Iris pigment epithelial cell (primary cell): Measurements from ENCODE around the gene FBXO31.
A peak's percentile ranks its signal among the peaks of the same experiment; 100 is the strongest.
"Not testable (repeated sequence)": the region's sequence is repeated elsewhere in the genome, so short reads cannot be mapped to it uniquely, and the experiment has no call there.

Source experiments
- DNase-seq: peaks from one replicate; pipeline ENCODE4 v3.0.0-alpha.2; 2011; ENCODE audit warnings: low read depth

FBXO31 gene

GRCh38 chr16:87342978-87343752 is 40.4 kb downstream of the FBXO31 start:
- DNase-seq, result no peak

DNA sequence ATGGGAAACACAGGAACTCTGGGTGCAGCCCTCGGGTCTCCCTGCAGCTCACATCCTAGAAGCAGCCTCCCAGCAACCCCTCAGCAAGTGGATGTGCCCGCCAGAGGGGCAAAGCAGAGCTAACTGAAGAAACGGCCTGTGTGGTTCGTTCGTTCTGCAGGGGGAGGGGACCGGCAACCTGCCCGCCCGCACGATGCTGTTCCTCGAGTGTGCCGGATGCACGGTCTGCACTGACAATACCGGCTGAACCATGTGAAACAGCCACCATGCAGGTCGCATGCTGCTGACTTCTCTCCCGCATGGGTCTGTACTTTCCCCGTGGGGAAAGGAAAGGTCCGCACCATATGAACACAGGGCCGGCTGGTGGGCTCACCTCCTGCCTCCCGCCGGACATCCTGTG is 41.1 kb downstream of the FBXO31 start:
- DNase-seq, result no peak

GRCh38 chr16:87340198-87340597 is 43.4 kb downstream of the FBXO31 start:
- DNase-seq, result no peak

DNA sequence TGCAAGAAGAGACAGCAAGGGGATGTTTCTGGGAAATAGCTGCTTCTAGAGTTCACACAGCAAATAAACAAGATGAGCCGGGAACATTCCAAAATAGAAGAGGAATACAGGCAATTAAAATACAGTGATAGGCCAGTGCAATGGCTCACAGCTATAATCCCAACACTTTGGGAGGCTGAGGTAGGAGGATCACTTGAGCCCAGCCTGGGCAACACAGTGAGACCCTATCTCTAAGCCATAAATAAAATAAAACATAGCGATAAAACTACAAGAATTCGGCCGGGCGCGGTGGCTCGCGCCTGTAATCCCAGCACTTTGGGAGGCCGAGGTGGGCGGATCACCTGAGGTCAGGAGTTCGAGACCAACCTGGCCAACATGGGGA is 43.9 kb downstream of the FBXO31 start:
- not testable (repeated sequence) for DNase-seq

GRCh38 chr16:87339086-87339723 is 44.4 kb downstream of the FBXO31 start:
- no peak for DNase-seq

DNA sequence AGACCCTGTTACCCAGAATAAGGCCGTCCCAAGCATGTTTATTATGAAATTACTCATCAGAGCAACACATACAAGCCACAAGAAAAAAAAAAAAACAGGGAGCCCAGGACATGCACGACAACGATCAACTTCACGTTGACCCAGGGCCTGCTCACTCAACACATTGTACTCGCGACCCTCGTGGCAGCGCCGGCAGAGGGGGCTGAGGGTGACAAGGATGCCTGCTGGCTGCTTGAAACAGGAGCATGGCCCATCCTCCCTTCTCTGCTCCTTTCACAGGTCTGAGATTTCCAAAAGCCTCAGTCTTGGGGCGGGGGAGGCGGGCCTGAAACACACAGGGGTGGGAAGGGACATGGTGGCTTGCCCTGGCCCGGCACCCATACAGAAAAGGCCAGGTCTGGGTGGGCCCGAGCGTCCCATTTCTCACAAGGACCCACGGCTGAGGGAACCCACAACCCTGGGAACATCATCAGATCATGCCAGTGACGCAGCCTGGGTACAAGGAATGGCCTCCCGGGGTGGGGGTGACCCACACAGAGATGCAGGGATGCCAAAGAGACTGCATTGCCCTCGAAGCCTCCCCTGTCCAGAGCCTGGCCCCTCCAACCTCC is 45.3 kb downstream of the FBXO31 start:
- DNase-seq, result no peak

GRCh38 chr16:87337262-87337771 is 46.3 kb downstream of the FBXO31 start:
- no peak for DNase-seq

DNA sequence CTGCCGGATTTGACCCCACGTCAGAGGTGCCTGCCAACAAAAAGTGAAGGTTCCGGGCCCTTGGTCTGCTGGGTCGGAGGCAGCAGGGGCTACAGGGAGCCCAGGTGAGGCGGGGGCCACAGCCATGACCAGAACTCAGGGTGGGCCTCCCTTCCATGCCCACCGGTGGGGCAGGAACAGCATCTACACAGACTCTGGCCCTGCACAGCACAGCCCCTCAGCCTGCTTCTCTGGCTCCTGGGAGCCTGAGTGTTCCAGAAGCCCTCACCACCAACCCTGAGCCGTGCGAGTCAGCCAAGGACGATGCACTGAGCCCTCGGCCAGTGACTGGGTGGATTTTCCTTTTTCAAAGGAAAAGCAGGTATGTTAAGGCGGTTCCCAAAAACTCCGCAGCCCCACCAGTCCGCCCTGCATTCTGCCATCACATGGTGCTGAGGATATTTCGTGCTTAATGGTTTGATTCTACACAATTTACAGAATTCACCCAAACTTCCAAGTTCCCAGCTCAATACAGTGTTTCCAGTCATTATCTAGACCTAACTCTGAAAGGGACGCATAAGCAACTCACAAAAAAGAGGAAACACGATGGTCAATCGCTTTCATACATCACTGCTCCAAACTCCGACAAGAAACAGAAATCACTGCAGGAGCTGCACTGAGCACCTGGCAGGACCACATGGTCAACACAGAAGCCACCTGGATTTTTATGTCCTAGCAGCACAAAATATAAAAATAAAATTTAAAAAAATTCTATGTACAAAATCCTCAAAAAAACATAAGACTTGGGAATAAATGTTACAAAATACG is 46.9 kb downstream of the FBXO31 start:
- DNase-seq, result no peak

GRCh38 chr16:87335625-87336433 is 47.7 kb downstream of the FBXO31 start:
- DNase-seq, result no peak

DNA sequence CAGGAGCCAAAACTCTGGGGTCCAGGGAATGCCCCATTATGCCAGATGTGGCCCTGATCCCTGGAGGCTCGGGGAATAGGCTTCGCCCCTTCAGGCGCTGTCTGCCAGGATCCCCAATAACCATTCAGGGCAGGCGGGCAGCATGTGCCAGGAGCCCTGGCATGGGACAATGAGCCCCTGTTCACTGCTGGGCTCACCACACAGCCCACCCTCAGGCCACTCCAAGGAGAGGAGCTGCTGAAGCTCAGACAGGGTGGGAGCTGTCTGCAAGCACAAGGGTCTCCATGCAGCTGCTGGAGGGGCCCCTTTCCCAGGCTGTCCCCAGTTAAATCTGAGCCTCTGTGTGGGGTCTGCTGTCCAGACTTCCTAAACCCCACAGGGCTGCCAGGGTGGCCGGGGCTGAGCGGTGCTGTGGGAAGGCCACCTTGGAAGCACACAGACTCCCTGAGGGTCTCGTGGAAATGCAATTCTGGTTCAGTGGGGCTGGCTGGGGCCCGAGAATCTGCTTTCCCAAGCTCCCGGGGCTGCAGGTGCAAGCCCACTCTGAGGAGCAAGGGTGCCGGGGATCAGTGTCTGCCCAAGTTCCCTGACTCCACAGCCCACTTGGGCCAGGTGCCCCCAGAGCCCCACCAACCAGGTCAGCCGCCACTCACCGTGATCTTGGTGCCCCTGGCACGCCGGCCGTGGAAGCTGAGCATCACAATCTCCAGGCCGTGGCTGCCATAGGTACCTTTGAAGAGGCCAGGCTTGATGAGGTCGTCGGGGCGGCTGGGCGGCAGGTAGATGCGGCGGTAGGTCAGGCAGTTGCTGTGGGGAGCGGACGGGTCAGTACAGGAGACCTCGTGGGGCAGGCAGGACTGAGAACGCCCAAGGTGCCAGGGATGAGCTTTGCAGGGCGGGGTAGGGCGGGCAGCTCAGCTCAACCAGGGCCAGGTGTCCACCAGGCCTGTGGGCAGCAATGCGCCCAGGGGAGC is 48.6 kb downstream of the FBXO31 start:
- no peak for DNase-seq

DNA sequence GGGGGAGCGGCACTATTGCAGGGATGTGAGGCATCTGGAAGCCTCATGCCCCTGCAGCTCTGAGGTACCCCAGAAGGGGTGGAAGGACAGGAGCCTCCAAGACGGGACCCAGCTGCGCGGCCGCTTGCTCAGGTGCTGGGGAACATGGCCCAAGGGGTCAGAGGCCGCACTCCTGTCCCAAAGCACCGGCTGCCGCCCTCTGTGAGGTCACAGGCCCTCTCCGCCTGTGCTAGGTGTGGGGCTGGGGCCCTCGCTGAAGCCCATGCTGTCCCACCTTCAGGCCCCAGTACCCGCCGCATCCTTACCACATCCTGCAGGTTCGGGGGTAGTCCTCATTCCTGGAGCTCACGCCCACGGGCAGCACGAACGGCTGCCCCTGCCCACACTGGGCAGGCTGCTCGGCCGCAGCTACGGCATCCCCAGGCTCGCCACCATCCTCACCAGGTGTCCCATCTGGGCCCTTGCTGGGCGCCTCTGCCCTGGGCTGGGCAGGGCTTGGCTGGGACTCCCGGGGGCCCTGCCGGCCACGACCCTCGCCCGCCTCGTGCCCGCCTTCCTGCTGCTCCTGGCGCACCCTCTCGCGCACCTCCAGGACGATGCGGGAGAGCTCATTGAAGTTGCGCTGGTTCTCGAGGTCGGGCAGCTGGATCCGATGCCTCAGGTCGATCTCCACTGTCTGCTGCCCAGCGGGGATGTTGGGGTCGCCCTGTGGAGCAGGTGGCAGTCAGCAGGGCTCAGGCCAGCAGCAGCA is 49.8 kb downstream of the FBXO31 start:
- DNase-seq, result no peak

DNA sequence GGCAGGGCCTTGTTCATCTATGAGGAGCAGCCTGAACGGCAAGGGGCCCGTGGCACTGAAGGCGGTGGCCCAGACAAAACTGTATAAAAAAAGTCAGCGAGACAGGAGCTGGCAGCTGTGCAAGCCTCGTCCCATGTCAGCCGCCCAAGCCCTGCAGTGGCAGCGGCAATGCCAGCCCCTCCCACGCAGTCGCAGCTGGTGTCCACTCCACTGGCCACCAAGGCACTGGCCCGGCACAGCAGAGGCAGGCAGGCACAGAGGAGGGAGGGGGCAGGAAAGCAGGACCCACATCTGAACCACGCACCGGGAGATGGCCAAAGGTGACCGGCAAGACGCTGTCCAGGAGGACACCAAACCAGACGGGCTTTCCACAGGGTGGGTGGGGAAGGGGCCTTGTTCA is 50.5 kb downstream of the FBXO31 start:
- DNase-seq, result no peak

DNA sequence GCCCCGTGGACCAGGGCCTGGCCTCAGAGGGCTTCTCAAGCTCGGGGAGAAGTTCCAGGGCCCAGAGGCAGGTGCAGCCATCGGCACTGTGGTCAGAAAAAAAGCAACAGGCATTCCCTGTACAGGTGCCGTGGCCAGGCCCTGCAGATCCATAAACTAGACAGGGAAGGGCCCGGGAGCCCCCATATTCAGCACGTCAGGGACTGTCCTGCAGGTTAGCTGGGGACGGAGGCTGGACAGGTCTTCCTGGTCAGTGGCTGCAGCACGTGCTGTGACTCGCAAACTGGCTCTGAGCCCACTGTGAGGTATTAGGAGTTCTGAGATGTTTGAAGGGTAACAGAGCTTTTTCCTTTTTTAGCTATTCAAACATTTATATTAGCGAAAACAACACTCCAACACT is 51.4 kb downstream of the FBXO31 start:
- peak; percentile 26 for DNase-seq

- no peak for DNase-seq
Measured at GRCh38 chr16:87331241-87331801, 52.3 kb downstream of the FBXO31 start.

- DNase-seq, result no peak
Measured at GRCh38 chr16:87330646-87331045, 52.9 kb downstream of the FBXO31 start.

DNA sequence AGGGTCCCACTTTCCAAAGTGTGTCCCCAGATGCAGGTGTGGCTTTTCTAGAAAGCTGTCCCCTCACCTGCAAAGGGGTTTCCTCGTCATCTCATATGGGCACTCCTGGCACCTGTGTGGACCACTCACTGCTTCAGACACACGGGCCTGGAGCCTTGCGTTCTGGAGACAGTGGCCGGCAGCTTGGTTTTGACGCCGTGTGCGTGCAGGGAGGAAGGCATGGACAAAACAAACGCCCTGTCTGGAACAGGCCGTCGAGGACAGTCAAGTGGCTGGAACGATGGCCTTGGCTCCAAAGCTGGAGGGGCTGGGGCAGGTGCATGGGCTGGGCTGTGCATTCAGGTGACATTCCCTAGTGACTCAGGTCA is 53.3 kb downstream of the FBXO31 start:
- no peak for DNase-seq

DNA sequence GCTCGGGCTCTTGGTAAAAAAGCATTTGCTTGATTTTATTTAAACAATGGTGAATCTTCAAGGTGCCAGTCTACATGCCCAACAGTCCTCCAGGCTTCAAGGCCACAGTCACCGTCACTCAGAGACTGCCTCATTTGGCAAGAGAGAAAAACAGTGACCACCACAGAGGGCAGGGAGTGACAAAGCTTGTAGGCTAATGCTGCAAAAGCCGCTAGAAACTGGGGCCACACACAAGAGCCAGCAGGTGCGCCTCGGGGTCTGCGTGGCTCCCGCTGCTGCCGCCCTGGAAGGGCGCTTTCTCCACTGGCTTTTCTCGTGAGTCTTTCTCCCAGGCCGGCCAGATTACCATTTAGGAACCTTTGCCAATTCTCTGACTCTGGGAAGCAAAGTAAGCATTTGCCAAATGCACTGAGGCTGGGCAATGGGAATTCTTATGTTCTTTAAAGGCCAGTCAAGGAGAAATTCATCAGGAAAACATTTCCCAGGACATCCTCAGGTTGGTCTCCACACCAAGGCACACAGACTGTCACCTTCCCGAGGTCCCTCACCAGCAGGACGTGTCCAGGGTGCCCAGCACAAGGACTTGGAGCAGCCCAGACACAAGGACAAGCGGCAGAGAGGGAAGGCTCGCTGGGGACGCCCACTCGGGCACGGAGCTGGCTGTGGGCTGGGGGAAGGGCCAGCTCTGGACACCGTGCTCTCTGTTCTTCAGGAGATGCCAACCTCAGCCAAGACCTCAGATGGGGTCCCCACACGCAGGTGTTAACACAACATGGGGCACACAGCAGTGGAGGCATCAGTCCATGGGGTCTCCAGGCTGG is 53.9 kb downstream of the FBXO31 start:
- DNase-seq, result no peak

- DNase-seq, result no peak
Measured at GRCh38 chr16:87328846-87329245, 54.7 kb downstream of the FBXO31 start.
